NCI-H1417 (cell line): ENCODE results near the gene PRAF2.

Experiments
- DNase-seq, 3 experiments: peaks; one replicate each; lab custom pipeline; 2025; lab: John Stamatoyannopoulos, UW

Gene PRAF2

DNA sequence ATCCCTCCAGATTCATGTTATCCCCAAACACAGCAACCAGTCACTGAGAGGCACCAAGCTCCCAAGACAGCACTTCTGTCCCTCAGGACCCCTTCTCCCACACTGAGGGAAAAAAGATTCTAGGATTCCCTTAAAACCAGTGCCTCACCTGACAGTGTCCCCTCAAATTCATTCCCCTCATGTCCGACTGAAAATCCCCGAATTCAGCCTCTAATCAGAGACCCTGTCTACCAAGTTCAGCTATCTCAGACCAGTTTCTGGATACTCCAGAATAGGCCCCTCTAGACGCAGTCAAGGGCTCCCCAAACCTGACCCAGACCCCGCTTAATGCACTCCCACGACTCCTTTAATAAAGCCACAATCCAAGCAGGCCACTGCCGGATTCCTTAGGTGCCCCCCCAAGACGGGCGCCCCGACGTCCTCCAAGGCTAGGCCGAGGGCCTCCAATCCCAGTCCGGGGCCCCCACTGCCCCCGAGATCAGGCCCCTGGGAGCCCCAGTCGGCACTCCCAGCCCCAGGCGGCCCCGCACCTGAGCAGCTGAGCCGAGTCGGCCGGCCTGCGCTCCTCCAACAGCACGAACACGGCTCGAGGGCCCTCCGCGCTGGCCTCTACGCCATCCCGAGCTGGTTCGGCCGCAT is 31.1 kb downstream of the PRAF2 start:
- peak in 1 of 3 experiments; percentile 31 for DNase-seq

DNA sequence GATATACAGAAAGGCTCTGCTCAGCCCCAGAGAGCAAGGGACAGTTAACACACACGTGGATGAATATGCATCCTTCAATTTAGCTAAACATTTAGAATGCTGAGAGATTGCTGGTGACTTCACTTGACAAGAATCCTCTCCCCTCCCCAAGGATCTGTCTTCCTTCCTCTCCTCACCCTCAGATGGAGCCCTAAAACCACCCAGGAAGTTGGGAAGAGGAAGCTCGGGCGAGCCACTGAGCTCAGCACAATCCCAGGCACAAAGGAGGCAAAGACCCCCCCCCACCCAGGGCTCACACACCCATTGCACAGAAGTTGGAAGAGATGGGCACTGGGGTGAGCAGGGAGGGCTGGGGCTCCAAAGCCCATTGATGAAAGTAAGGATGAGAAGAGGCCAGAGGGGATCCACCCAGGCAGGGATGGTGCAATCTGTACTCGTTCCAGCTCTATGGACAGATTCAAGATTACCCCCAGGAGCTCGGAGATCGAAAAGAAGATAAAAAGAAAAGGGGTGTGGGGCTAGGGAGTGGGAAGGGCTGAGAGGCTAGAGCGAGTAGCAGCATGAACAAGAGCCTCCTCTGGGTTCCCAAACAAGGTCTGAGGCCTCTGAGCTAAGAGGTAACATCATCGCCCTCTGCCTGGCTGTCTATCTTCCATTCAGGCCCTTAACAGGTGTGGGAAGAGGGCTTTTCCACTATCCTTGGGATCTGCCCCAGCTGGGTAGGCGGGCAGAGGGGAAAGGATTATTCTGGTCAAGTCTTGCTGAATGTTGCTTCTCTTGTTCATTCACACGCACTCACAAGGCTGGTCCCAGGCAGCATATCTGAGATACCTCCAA is 31.8 kb downstream of the PRAF2 start:
- no peak for DNase-seq

DNA sequence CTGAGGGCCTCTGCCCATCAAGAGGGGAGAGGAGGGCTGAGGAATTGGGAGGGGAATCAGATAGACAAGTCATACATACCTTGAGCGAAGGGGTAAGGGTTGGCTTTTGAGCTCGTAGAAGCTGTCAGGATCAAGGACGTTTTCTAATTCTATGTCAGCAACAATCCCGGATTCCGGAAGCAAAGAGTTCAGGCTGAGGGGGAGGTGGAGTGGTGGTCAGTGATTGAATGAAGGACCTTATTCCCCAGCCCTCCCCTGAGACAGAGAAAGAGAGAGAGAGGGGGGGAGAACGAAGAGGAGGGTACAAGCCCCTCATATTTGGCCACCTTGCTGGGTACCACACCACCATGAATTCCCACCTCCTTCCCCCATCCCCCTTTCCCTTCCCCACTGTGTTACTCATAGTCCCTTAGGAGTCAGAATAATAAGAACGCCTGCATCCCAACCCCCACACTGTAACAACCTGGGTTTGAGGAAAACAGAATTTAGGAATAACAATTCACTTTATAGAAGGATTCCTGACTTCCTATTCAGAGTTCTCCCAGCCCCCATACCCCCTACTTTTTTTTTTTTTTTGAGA is 33.3 kb downstream of the PRAF2 start:
- DNase-seq = no peak

DNA sequence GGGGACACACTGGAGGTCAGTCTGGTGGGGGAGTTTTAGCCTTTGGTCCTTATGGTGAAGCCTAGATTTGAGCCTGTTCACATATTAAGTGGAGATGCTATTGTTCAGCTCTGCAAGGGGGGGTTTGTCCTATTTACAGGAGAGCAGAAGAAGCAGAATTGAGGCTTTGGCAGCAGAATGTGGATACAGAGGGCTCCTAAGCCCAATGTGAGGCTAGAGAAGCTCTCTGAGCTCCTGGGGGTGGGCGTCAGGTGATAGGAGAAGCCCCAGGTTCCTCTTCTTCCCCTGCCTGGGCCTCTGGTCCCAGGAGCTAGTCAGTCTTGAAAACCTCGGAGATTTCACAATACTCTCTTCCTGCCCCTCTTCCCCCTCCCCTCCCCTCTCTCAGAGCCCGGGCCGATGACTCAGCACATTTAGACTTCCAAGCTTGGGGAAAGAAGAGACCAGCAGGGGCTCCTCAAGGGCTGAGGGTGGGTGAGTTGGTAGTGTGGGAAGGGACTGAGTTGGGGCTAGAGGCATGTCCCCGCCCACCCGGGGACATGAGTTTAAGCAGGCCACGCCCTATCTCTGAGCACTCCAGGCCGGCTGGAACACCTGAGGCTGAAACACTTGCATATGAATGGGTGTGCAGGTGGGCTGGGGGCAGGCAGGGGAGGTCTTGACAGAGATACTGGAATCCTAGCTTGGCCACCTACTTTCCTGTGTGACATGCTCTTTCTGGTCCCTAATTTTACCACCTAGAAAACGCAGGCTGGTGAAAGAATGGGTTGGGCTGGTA is 34.0 kb downstream of the PRAF2 start:
- DNase-seq = peak; percentile 13 to 66 (median 49)

DNA sequence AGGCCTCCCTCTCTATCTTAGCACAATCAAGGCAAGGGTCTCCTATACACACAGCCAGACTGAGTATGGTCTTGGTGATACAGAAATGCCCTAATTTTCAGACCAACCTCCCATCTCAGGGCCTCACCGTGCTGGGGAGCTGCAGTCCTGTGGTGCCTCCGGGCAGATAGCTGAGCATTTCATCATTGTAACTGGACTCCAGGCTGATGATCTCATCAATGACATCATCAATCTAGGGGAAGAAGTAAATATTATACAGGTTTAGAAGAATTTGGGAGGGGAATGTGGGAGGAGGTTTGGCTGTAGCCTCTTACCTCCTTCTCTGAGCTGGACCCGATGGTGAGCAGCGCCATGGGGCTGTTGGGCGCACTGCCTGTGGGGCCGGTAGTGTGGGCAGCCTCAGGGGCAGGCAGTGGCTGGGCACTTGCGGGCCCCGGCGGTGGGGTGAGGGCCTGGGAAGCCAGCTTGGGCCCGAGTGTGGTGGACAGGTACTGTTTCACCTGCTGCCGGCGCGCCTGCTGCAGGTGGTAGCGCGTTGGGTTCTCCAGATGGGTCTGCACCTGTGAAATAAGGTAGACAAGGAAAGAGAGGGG is 35.8 kb downstream of the PRAF2 start:
- DNase-seq = no peak

DNA sequence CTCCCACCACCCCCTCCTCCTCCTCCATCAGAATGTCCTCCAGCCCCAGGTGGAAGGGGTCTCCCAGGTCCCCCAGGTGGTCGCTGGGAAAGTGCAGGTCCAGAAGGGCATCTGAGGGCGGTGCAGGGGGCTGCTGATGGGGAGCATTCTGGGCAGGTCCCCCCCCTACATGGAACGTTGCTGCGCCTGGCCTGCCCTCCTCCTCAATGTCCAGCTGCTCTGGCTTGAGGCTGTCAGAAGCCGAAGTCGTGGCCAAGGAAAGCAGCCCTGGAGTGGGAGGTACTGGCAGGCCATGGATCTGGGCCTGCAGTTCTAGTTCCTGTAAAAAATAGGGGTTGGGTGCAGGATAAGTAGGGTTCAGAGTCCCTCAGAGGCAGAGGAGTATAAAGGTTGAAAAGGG is 43.5 kb downstream of the PRAF2 start:
- DNase-seq = no peak

DNA sequence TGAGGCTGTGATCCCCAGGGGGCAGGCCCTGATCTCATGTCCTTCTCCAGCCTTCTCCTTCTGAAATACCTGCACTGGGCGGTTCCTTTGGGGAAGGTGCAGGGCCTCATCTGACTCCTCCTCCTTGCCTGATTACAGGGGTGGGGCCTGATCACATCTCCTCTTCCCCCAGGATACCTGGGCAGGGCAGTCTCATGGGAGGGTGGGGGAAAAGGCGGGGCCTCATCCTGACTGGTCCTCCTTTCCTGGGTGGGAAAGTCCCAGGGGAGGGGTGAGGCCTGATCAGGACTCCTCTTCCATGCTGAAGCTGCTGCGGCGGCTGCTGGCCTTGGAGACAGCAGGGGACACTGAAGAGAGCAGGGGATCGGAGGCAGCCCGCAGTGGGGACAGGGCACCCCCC is 43.9 kb downstream of the PRAF2 start:
- no peak for DNase-seq
